GM19240 (cell line): ENCODE measurements around the gene MMP14.
"Not testable (repeated sequence)": the region's sequence is repeated elsewhere in the genome, so short reads cannot be mapped to it uniquely, and the experiment has no call there.

Experiments used
- DNase-seq: peaks from one replicate; pipeline ENCODE4 v3.0.0; 2011; ENCODE audit warnings: low spot score; ENCODE audit not compliant: insufficient read length

MMP14 gene

DNA sequence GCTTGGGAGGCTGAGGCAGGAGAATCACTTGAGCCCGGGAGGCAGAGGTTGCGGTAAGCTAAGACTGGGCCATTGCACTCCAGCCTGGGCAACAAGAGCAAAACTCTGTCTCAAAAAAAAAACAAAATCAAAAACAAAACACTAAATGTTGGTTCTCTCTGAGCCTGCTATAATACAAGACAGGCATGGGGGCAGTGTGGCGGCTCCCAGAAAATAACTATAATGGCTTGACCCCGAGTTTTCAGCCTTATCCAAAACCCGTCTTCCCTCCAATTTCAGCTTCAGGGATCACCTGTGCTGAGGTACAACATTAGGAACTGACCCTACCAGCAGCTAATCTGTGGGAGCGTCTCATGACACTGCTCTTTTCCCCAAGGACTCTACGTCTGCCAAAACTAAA lies 22.0 kb upstream of the MMP14 start:
- DNase-seq: no peak

DNA sequence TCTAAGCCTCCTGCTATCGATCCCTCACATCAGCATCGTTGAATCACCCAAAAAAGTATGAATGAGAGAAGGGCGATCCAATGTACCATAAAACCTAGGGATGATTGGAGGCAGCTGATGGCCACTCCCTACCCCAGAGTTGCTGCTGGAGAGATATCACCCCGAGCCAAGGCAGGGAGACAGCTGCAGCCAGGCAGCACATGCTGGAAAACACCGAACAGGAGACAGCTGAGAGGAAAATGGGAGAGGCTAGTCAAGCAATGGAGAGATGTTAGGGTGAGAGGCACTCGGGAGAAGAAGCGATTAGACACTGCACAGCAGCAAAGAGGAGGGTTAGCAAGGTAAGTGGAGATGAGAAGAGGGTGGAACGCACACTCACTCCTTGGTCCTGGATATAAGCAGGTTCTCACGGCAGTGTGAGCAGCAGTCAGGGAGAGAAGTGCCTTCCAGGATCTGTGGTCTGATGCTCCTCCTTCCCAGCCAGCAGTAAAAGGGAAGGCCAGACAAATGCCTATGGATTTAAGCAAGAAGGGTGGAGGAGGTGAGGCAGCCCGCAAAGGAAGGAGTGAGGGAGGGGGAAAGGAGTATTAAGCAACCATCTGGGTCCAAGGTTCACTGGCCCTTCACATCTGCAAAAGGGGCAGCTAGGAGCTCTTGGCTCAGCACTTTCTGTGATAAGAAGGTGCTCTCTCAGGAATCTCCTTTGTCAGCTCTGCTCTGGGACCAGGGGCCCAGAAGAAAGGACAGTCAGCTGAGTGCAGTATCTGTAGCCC lies 21.3 kb upstream of the MMP14 start, which contains the start of gene SLC7A7:
Gene SLC7A7, minus strand, starts transcription at position 495 of the 773 bp plus-strand sequence. CDS start 2,037 bp downstream, outside the sequence.
- DNase-seq: no peak

DNA sequence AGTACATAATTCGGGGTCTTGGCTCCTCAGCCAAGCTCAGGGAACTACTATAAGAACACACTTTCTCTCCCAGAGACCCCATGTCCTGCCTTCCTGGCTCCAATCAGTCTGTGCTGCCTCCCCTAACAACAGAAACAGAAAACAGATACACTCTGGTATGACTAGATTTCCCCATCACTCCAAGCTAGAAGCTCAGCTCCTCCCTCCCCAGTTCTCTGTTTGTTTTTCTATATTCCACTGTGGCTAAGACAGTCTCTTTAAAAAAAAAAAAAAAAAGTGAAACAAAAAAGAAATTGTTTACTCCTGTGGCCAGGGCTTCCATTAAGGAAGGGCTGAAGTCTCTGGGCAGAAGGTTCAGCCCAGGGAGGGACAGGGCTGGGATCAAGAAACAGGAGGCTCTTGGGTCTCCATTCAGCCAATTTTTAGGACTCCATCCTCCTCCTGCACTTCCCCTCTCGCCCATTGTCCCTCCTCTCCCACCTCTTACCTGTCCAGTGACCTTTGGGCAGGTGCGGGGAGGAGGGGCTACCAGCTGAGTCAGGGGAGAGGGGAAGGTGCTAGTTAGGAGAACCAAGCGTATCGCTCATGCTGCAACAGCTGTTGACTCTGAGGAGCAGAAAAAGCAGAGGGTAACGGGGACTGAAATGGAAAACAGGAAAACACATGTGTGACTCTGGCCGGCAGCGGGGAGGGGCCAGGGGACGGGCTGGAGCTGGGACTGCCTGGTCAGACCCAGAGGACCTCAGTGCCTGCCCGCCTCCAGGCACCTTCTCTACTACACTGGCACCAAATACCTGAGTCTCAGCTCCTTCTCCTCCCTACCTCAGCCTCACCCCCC lies 17.0 kb upstream of the MMP14 start:
- no peak for DNase-seq

DNA sequence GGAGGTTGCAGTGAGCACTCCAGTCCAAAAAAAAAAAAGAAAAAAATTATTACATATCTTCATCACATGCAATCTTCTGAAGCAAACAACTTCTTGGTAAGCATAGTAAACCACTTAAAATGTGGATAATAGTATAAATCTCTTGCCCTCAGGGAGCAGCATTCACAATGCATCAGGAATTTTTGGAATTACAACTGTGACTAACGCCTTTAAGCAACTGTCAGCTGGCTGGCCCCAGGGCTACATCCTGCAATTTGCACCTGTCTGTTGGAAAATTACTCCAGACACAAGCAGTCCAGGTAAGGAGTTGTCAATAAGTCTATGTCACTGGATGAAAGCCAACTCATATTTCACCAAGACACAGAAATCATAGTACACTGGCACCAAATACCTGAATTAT lies 15.7 kb upstream of the MMP14 start:
- DNase-seq: no peak

DNA sequence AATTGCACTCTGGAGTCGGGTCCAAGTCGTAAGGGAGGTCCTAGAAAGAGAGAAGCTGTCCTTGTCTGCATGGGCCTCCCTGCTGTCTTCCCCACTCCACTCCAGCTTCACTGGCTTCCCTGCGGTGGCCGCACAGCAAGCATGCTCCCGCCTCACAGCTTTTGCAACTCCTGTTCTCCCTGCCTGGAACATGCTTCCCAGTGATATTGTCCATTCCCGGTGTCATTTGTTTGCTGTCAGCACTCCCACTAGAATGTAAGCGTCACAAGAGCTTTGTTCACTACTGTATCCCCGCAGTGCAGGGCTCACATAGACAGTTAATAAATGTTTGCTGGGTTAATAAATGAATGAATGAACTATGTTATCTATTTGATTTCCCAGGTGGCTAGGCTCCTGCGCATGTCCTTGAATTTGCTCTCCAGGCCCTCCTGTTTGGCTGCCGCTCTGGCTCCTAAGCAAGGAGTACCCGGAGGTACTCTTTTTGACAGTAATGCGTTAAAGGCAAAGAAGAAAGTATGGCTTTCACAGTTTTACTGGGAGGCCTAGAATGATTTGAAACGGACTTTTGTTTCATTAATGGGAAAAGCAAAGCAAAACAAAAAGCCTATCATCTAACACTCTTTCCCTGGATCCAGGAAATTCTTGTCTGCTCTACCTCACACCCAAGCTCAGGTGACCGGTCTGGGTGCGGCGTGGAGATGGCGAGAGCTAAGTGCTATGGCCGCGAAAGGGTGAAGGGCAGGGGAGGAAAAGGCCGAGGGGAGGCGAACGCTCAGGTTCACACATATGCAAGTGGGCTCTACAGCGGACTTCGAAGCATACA lies 15.0 kb upstream of the MMP14 start:
- DNase-seq: no peak

DNA sequence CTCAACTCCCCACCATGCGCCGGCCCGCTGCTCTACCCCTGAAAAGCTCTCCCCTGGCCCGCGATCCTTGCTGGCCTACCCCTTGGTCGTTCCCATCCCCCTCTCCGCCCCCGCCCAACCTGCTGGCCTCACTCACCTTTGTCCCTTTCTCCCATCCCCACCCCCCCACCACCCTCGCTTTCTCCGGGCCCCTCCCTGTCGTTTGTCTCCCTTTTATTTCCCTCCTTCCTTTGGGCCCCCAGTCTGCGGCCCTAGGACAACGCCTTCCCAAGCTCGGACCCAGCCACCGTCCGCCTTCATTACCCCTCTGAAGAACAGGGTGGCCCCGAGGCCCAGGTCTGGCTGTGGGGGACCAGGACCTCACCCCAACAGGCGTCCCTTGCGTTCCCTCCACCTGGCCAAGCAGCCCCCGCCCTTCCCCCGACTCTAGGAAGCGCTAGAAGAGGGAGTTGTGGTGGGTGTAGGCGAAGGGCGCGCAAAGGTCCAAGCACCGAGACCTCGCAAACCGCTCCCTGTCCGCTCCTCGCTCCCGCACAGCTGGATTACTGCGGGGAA lies 14.3 kb upstream of the MMP14 start:
- DNase-seq: no peak

DNA sequence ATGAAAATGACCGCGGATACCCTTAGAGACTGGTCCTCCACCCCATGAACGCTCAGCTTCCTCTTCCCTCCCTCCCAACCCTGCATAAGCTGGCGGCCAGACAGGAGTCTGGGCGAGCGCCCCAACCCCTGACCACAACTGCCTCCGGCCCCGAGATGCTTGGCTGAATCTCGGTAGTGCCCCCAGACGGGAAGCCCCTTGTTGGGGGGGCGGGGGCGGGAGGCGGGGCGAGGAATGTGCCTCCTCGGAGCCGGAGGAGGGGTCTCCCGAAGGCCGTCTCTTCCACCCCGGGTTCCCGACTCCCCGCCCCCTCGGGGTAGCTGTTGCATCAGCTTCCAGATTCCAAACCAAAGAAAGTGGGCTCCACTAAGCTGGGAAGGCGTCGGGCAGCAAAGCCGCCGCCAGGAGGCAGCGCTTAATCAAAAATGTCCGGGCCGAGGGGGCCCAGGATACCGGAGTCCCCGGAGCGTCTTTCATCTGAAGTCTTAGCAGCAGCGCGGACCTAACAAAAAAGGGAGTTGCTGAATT lies 13.8 kb upstream of the MMP14 start:
- no peak for DNase-seq

DNA sequence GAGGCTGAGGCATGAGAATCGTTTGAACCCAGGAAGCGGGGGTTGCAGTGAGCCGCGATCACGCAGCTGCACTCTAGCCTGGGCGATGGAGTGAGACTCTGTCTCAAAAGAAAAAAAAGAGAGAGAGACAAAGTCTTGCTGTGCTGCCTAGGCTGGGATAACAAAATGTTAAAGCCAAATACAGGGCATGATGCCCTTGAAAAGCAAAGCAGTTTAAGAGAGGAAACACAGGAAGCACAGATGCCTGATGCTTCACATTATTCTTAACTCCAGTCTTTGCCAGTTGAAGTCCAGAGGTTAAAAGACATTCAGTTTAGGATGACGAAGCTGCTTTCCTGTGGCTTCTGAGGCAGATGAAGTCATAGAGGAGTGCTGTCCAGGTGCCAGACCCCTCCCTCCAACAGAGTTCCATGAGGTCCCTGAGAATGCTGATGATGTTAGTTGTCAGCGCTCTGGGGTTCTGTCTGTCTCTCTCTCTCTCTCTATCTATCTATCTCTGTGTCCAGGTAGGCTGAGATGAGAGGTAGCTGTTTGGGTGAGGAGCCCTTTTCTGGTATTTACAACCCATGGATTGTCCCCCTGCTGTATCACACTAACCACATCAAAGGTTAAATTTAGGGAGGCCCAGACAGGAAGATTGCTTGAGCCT lies 11.6 kb upstream of the MMP14 start:
- DNase-seq: no peak

DNA sequence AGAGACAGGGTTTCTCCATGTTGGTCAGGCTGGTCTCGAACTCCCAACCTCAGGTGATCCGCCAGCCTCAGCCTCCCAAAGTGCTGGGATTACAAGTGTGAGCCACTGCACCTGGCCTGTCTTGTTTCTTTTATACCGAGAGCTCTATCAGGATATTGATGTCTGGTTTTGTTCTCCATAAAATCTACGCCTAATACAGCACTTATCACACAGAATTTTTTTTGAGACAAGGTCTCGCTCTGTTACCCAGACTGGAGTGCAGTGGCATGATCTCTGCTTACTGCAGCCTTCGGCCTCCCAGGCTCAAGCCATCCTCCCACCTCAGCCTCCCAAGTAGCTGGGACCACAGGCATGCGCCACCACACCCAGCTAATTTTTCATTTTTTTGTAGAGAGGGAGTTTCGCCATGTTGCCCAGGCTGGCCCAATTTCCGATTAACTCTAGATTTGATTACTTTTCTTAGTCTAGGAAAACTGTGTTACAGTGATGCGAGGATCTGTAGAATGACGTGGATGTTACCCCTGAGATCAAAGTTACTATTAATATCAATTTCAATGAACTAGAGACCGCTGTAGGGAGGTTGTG lies 7.2 kb upstream of the MMP14 start:
- DNase-seq: not testable (repeated sequence)

DNA sequence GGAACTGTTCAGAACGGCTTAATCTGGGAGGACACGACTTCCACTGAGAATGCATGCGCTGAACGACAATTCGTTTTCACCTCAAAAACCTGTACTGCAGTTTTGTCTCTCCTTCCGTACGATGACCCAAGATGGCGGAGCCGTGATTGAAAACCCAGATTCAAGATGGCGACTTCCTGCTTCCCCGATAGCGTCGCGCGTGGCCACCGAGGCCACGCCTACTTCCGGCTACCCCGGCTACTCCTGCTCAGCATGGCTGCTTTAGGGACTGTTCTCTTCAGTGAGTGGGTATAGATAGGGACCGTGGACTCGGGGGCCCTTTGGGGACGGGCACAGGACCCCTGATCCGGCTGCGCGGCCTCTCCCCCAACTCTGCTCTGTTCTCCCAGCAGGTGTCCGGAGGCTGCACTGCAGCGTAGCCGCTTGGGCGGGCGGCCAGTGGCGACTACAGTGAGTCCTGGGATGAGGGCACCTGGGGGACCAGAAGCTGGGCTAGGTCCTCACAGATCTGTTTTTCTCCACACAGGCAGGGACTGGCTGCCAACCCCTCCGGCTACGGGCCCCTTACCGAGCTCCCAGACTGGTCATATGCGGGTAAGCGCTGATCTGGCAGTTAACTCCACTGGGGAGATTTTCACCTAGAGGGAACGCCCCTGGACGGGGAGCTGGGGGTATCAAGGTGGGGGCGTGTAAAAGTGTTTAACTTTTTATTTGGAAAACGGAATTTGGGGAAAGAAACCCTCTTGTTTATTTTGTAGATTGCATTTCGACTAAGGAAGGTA lies 6.5 kb upstream of the MMP14 start, which contains the start of gene MRPL52:
Gene MRPL52, plus strand, starts transcription at position 227 of the 782 bp plus-strand sequence. Its CDS starts 26 bp downstream, at position 253.
- DNase-seq: peak; percentile 70

DNA sequence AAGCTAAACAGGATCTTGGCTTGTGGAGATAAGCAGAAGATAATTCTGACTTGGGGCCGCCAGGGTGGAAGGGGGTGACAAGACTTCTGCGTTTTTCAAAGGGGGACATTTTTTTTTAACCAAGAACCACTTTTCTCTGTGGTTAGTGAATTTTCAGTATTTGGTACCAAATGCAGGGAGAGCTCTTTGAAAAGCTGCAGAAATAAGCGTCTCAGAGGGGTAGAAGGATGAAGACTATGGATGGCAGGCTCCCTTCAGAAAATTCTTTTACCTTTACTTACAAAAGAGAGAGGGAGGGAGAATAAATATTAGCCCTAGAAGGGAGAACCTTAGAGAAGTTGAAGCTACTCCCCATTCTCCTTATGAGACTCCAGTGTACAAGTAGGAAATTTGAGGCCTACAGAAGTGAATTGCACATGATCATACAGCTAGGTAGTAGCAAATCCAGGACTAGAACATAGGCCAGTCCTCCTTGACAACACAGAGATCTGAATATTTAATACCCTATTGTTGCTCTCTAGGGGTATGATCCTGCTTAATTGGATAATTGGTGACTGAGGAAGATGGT lies 5.9 kb upstream of the MMP14 start:
- DNase-seq: no peak

DNA sequence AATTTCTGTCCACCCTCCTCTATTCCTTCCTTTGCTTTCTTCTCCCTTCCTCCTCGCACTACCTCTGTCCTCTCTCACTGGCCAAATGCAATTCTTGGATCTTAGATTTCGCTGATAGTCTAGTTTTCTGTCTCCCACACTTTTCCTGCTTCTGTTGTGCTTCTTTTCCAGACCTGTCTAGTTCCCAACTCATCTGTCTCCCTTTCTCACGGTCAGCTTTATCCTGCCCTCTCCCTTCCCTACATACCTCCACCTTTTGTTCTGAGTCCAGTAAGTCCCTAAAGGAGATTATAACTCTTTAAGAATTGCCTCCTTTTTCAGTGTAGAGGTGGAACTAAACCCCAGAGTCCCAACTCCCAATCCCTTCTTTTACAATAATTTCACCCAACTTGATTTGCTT lies 880 bp upstream of the MMP14 start:
- no peak for DNase-seq

DNA sequence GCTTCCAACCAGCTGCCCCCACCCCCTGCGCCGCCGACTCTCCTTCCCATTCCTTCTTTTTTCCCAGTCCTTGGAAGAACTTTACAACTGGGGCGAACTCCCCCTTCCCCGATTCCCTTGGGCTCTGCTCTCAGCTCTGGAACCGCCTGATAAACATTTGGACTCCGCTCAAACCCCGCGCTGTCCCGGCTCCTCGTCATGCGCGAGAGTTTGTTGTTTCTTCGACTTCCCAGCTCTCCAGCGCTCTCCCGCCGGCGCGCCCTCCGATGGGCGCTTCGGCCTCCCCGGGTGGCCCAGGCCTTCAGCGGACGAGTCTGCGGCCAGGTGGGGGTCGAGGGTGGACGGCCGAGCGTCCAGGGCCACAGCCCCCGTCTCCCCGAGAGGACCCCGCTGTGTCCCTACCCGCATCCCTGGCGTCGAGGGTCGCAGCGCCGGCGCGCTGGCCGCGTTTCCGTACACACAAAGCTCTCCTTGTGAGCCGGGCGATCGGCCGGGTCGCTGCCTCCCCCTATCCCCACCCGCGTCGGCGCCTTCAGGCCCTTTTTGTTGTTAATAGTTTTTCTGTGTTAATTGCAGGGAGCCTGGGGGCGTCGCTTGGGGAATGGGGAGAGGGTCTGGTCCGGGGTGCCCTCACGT lies 847 bp downstream of the MMP14 start:
- DNase-seq: no peak

DNA sequence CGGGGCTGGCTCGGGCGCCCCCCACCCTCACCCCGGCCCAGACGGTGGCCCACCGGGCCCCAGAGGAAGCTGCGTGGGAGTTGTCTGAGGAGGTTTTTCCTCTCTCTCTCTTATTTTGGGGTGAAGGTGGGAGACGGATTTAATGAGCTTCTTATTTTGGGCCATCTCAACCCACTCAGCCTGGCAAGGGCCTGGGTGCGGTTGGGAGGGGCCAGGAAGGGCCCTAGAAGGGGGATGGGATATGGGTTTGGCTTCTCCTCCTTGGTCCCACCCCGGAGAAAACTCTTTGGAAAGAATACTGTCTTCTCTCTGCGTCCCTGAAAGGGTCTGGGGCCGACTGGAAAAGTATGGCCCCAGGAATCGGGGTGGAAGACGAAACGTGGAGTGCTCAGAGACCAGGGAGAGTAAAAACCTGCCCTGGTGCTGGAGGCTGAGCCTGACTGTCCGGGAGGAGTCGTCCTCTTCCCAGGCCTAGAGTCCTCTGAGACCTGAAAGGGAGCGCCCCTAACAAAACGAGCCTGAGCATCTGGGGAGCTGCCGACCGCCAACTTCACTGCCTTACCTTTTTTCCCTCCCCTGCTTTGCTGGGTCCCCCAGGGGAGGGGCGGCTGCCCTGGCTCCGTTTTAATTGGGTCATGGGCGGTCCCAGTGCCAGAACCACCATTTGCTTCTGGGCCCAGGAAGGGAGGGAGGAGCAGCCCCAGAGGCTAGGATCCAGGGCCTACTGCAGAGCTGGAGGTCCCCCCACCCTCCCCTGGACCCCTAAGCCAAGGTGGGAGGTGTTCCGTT lies 1.6 kb downstream of the MMP14 start:
- DNase-seq: no peak

DNA sequence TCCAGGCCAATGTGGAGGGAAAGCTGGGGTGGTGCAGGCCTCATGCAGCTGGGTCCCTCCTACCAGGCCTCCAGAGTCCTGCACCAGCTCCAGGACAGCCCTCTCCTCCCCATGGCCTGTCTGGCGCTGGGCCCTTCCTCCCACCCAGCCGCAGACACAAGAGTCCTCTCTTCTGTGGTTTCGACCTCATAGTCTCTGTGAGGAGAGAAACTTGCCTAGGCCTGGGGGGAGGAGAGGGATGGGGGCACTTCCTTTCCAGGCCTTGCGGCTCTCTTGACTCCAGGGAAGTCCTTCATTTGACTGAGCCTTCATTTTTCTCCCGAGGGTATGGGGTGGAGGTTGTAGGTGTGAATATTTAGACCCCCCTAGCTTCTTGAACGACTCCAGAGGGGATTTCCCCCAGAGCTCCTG lies 2.3 kb downstream of the MMP14 start:
- no peak for DNase-seq

DNA sequence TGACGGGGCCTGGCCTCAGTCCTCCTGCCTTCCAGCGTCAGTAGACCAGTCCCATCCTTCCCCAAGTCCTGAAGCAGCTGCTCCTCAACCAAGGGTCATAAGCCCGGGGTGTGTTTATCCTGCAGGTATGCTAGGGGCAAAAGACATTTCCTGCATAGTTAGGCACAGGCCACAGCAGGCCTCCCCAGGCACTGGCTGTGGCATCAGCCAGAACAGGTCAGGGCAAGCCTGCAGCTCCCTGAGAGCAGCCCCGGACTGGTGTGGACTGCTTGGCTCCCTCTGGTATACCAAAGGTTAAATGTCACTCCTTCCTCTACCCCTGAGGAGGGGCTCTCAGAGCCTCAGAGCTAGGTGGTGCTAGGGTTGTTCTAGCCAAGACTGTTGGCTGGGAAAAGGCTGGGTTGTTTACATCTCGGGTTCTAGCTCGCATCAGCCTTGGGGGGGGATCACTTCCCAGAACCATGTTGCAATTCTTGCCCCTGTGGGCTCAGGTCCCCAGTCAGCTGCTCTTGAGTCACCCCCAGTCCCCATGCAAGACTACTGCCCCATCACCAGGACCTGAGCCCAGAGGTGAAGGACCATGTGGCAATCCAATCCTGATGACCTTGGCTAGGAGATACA lies 2.9 kb downstream of the MMP14 start:
- DNase-seq: no peak

DNA sequence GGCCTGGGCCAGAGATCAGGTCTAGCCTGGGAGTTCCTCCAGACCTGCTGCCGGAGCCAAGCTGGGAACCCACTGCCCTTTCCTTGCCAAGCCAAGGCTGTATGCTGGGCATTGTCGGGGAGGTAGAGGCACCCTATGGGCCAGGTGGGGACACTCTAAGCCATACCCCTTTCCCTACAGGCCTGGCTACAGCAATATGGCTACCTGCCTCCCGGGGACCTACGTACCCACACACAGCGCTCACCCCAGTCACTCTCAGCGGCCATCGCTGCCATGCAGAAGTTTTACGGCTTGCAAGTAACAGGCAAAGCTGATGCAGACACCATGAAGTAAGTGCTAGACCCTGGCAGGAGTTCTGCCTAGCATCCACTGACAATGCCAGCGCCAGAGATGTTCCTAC lies 4.9 kb downstream of the MMP14 start:
- DNase-seq: no peak
